NB4 (cell line): ENCODE results near the gene SRRD.

ENCODE experiments used
- DNase-seq: peaks from one replicate; pipeline ENCODE4 v3.0.0; 2010; ENCODE audit warnings: low read depth
- H3K4me3 ChIP-seq: one replicate; pipeline ENCODE4 v1.5.1; 2011; ENCODE audit warnings: mild to moderate bottlenecking, low read depth, low read length, moderate library complexity
- CTCF ChIP-seq: IDR thresholded peaks from one replicate; pipeline ENCODE4 v1.5.1; 2012; ENCODE audit warnings: low read depth, low read length
- MAX ChIP-seq: IDR thresholded peaks from 2 replicates; pipeline ENCODE4 v1.6.1; 2011; ENCODE audit warnings: low read depth, low read length
- MYC ChIP-seq: IDR thresholded peaks from 2 replicates; pipeline ENCODE4 v1.6.1; 2011; ENCODE audit warnings: low read depth, low read length
- POLR2A ChIP-seq: IDR thresholded peaks from 2 replicates; pipeline ENCODE4 v1.6.1; 2011; ENCODE audit warnings: mild to moderate bottlenecking; ENCODE audit not compliant: insufficient read length; ENCODE audit errors: extremely low read depth

Gene SRRD

GRCh38 chr22:26466196-26466595 lies 17.5 kb upstream of the SRRD start:
- H3K4me3 ChIP-seq: no peak overlapping the region
- DNase-seq: no peak
- no peak for TF ChIP-seq MYC
- no peak for TF ChIP-seq POLR2A
- TF ChIP-seq CTCF: no peak
- TF ChIP-seq MAX: no peak

GRCh38 chr22:26470807-26471206 lies 12.9 kb upstream of the SRRD start:
- no peak overlapping the region for H3K4me3 ChIP-seq
- no peak for DNase-seq
- TF ChIP-seq MAX: no peak
- no peak for TF ChIP-seq CTCF
- no peak for TF ChIP-seq POLR2A
- TF ChIP-seq MYC: no peak

- TF ChIP-seq POLR2A: no peak
- TF ChIP-seq MYC: no peak
- no peak for TF ChIP-seq MAX
- DNase-seq: no peak
- H3K4me3 ChIP-seq: no peak overlapping the region
These were observed 12.2 kb upstream of the SRRD start for GRCh38 chr22:26471522-26471921.

GRCh38 chr22:26474682-26475081 lies 9.0 kb upstream of the SRRD start:
- TF ChIP-seq CTCF (no peak), MYC (no peak), MAX (no peak), POLR2A (no peak)
- no peak overlapping the region for H3K4me3 ChIP-seq
- peak; percentile 40 for DNase-seq

GRCh38 chr22:26476705-26477340 lies 6.9 kb upstream of the SRRD start:
- DNase-seq: peak; percentile 18
- no peak for TF ChIP-seq MAX
- TF ChIP-seq POLR2A: no peak
- TF ChIP-seq MYC: no peak
- TF ChIP-seq CTCF: no peak
- no peak overlapping the region for H3K4me3 ChIP-seq

- H3K4me3 ChIP-seq: no peak overlapping the region
- DNase-seq: no peak
- TF ChIP-seq CTCF (no peak), POLR2A (no peak)
These were observed 6.3 kb upstream of the SRRD start for GRCh38 chr22:26477341-26477731.
